A673 (cell line): ENCODE measurements around the gene SKOR1.

Experiments used
- CTCF ChIP-seq: fragments of 300-800, 200-600 bp; sonication (generic); conservative IDR thresholded peaks from 2 replicates; pipeline ENCODE4 v1.5.1; 2017; ENCODE audit warnings: low read depth, mild to moderate bottlenecking, antibody characterized with exemption, low read length, moderate library complexity, mixed read lengths
- EZH2 ChIP-seq: fragments of 200-600 bp; sonication (generic); IDR thresholded peaks from 2 replicates; pipeline ENCODE4 v1.6.1; 2017; ENCODE audit warnings: borderline replicate concordance, low read depth, mild to moderate bottlenecking, mixed read lengths, antibody characterized with exemption, low read length; ENCODE audit not compliant: poor library complexity, severe bottlenecking

GRCh38 chr15:67779549-67780111 lies 45.7 kb upstream of the SKOR1 start:
- no peak for TF ChIP-seq CTCF
- no peak for TF ChIP-seq EZH2
